ENCODE data around the gene RNF14.

GRCh38 chr5:141965071-141965470, 3.8 kb upstream of the RNF14 start:
- TF ChIP-seq, protein P1, sequence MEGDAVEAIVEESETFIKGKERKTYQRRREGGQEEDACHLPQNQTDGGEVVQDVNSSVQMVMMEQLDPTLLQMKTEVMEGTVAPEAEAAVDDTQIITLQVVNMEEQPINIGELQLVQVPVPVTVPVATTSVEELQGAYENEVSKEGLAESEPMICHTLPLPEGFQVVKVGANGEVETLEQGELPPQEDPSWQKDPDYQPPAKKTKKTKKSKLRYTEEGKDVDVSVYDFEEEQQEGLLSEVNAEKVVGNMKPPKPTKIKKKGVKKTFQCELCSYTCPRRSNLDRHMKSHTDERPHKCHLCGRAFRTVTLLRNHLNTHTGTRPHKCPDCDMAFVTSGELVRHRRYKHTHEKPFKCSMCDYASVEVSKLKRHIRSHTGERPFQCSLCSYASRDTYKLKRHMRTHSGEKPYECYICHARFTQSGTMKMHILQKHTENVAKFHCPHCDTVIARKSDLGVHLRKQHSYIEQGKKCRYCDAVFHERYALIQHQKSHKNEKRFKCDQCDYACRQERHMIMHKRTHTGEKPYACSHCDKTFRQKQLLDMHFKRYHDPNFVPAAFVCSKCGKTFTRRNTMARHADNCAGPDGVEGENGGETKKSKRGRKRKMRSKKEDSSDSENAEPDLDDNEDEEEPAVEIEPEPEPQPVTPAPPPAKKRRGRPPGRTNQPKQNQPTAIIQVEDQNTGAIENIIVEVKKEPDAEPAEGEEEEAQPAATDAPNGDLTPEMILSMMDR (conservative IDR thresholded peaks at IDR 0.05) = no peak
- no peak for TF ChIP-seq EZH2 (IDR thresholded peaks at IDR 0.05; ENCODE audit: low read depth)
